Astrocyte (in vitro differentiated cells and primary cell): ENCODE results near the gene SIRT3.
"Not testable (repeated sequence)": the region's sequence is repeated elsewhere in the genome, so short reads cannot be mapped to it uniquely, and the experiment has no call there.

Source experiments
- CTCF ChIP-seq: IDR thresholded peaks from 2 replicates; pipeline ENCODE4 v1.5.1; 2011; ENCODE audit warnings: low read depth, mild to moderate bottlenecking, inconsistent platforms, low read length, moderate library complexity; ENCODE audit not compliant: insufficient read depth
- EZH2 ChIP-seq: IDR thresholded peaks from 2 replicates; pipeline ENCODE4 v1.6.1; 2012; ENCODE audit warnings: mild to moderate bottlenecking, low read length, inconsistent platforms; ENCODE audit not compliant: insufficient read depth

- TF ChIP-seq CTCF, EZH2: not testable (repeated sequence)
These were observed 2.2 kb upstream of the SIRT3 start for GRCh38 chr11:238346-238745.
